Measurements from ENCODE around the gene SCN1A.

The SCN1A gene

GRCh38 chr2:166088634-166089033 is 39.2 kb downstream of the SCN1A start:
- DNase-seq (ENCODE audit: extremely low spot score, insufficient read length, low read depth) (no peak), FAIRE-seq (no peak)

GRCh38 chr2:166084301-166084700 is 43.5 kb downstream of the SCN1A start:
- DNase-seq (ENCODE audit: extremely low spot score, insufficient read length, low read depth) = no peak
- FAIRE-seq = no peak

GRCh38 chr2:166082736-166083135 is 45.1 kb downstream of the SCN1A start:
- FAIRE-seq (no peak), DNase-seq (ENCODE audit: extremely low spot score, insufficient read length, low read depth) (no peak)

GRCh38 chr2:166081852-166082251 is 46.0 kb downstream of the SCN1A start:
- FAIRE-seq = no peak
- DNase-seq (ENCODE audit: extremely low spot score, insufficient read length, low read depth) = no peak

- no peak for FAIRE-seq
These were observed 46.6 kb downstream of the SCN1A start for GRCh38 chr2:166081131-166081632.

GRCh38 chr2:166074430-166074829 is 53.4 kb downstream of the SCN1A start:
- FAIRE-seq (no peak), DNase-seq (ENCODE audit: extremely low spot score, insufficient read length, low read depth) (no peak)

More at GRCh38 chr2:166081131-166081632, 46.6 kb downstream of the SCN1A start:
- no peak for DNase-seq (ENCODE audit: extremely low spot score, insufficient read length, low read depth)

GRCh38 chr2:166074011-166074410 is 53.8 kb downstream of the SCN1A start:
- FAIRE-seq (no peak), DNase-seq (ENCODE audit: extremely low spot score, insufficient read length, low read depth) (no peak)

- FAIRE-seq = no peak
- DNase-seq (ENCODE audit: extremely low spot score, insufficient read length, low read depth) = no peak
These were observed 57.6 kb downstream of the SCN1A start for GRCh38 chr2:166070231-166070630.

GRCh38 chr2:166068981-166069380 is 58.8 kb downstream of the SCN1A start:
- no peak for DNase-seq (ENCODE audit: extremely low spot score, insufficient read length, low read depth)

GRCh38 chr2:166067229-166067628 is 60.6 kb downstream of the SCN1A start:
- FAIRE-seq (no peak), DNase-seq (ENCODE audit: extremely low spot score, insufficient read length, low read depth) (no peak)

More at GRCh38 chr2:166068981-166069380, 58.8 kb downstream of the SCN1A start:
- FAIRE-seq = no peak

GRCh38 chr2:166060191-166060590 is 67.6 kb downstream of the SCN1A start:
- FAIRE-seq (no peak), DNase-seq (ENCODE audit: extremely low spot score, insufficient read length, low read depth) (no peak)

GRCh38 chr2:166057370-166058164 is 70.3 kb downstream of the SCN1A start:
- no peak for DNase-seq (ENCODE audit: extremely low spot score, insufficient read length, low read depth)
- FAIRE-seq = no peak

GRCh38 chr2:166044853-166045483 is 82.9 kb downstream of the SCN1A start:
- DNase-seq (ENCODE audit: extremely low spot score, insufficient read length, low read depth) = no peak
- FAIRE-seq = no peak

GRCh38 chr2:166042768-166043390 is 84.9 kb downstream of the SCN1A start:
- DNase-seq (ENCODE audit: extremely low spot score, insufficient read length, low read depth) (no peak), FAIRE-seq (no peak)

GRCh38 chr2:166042356-166042755 is 85.5 kb downstream of the SCN1A start:
- FAIRE-seq (no peak), DNase-seq (ENCODE audit: extremely low spot score, insufficient read length, low read depth) (no peak)

- FAIRE-seq (no peak), DNase-seq (ENCODE audit: extremely low spot score, insufficient read length, low read depth) (no peak)
These were observed 86.2 kb downstream of the SCN1A start for GRCh38 chr2:166041613-166042012.

GRCh38 chr2:166032361-166032760 is 95.5 kb downstream of the SCN1A start:
- DNase-seq (ENCODE audit: extremely low spot score, insufficient read length, low read depth) (no peak), FAIRE-seq (no peak)

- FAIRE-seq = no peak
- DNase-seq (ENCODE audit: extremely low spot score, insufficient read length, low read depth) = no peak
These were observed 96.8 kb downstream of the SCN1A start for GRCh38 chr2:166031054-166031453.

GRCh38 chr2:166025313-166025712 is 102.5 kb downstream of the SCN1A start:
- FAIRE-seq = no peak

GRCh38 chr2:166017208-166017607 is 110.6 kb downstream of the SCN1A start:
- FAIRE-seq (no peak), DNase-seq (ENCODE audit: extremely low spot score, insufficient read length, low read depth) (no peak)

More at GRCh38 chr2:166025313-166025712, 102.5 kb downstream of the SCN1A start:
- DNase-seq (ENCODE audit: extremely low spot score, insufficient read length, low read depth) = no peak

GRCh38 chr2:166013878-166014277 is 113.9 kb downstream of the SCN1A start:
- FAIRE-seq (no peak), DNase-seq (ENCODE audit: extremely low spot score, insufficient read length, low read depth) (no peak)
